Suppressor macrophage (primary cell): ENCODE results near the gene CAMK1D.

Source experiments
- DNase-seq, 4 experiments: peaks; one replicate each; pipeline ENCODE4 v3.0.0-alpha.2; 2020 to 2022

The CAMK1D gene

GRCh38 chr10:12633776-12634620 lies 284.7 kb downstream of the CAMK1D start:
- DNase-seq = no peak

- peak in 1 of 4 experiments; percentile 10 for DNase-seq
Observed at GRCh38 chr10:12634621-12634931, 285.2 kb downstream of the CAMK1D start.

DNA sequence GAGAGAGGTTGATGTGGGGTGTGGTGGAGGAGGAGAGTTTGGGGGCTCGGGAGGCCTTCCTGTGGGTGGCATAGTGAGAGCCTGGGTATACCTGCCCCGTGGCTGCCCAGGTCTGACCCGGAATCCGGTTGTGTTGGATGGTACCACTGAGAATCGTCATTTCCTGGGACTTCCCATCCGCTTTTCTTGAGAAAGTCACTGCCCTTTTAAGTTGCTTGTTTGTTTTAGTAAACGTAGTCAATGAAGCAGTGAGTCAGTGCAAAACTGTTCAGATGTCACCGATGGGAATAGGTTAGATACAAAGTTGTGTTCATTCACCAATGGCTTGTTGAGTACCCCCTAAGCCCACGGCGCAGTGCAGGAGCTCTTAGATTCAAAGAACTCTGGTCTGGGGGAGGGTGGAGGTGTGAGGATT lies 285.8 kb downstream of the CAMK1D start:
- no peak for DNase-seq

DNA sequence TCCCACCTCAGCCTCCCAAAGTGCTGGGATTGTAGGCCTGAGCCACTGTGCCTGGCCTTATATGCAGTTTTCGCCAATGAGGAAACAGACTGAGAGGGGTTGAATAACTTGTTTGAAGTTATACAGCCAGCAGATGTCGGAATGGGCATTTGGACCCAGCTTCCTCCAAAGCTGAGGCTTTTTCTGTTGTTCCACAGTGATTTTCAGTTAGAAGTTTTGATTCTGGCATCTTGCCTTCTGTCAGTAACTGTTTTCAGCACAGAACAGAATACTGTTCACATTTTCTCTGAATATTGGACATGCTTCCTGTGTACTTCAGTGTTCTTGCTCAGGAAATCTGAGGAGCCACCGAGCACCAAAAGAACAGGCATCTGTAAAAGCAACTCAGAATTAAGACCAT lies 287.2 kb downstream of the CAMK1D start:
- DNase-seq = no peak

- no peak for DNase-seq
Observed at GRCh38 chr10:12637649-12638048, 288.3 kb downstream of the CAMK1D start.

- no peak for DNase-seq
Observed at GRCh38 chr10:12638103-12638502, 288.8 kb downstream of the CAMK1D start.

DNA sequence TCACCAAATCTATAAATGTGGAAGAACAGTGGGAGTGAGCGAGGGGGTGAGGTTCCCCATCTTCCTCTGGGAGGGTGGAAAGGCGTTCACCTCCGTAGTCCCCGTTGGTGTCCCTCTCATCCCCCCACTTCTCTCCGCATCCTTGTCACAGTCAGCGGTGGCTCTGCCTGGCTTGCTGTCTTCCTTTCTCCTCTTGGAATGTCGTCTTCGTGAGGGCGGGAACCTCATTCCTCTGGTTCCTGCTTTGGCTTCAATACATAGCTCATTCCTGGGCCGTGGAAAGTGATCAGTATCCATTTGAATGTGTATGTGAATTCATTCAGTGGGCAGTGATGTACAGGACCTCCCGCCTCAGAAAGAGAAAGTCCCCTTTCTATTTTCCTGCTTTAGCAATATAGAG lies 289.4 kb downstream of the CAMK1D start:
- no peak for DNase-seq

DNA sequence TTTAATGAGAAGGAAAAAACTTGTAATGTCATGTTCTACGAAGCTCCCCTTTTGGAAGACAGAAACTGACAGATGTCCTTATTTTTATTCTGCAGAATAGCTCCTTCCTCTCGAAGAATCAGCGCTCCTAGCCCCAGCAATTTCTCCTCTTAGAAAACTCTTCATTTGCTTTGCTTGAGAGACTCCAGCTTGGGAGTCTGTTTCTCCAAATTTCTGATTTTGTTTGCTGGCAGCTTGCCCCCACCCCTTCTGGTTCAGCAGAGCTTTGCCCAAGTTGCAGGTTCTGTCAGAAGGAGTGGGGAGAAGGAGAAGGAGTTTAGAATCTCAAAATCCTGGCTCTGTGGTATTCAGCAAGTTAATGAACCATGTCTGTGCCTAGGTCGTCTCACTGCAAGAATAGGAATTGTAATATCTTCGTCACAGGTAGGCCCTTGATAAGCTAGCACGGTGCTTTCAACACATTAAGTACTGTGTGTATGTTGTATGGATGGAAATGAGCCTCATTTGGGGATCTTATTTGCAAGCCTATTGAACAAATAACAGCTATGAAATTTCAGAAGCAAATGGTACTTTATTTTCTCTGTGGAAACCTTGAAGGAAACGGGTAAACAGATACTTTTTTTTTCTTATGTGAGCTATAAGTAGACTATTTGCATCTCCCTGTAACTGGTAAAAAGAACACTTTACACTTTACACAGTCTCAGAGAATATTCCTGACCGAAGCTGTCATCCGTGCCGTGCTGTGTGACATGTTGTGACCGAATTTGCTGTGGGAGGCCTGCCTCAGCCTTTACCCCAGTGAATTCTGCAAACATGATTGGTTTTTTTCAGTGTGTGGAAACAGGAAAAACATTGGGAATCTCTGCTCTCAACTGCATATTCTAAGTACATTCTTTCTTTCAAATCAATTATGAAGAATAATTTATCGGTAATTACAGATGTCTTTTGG lies 290.9 kb downstream of the CAMK1D start:
- no peak for DNase-seq

- DNase-seq = no peak
Observed at GRCh38 chr10:12642036-12642435, 292.7 kb downstream of the CAMK1D start.

GRCh38 chr10:12643279-12643678 lies 293.9 kb downstream of the CAMK1D start:
- no peak for DNase-seq

DNA sequence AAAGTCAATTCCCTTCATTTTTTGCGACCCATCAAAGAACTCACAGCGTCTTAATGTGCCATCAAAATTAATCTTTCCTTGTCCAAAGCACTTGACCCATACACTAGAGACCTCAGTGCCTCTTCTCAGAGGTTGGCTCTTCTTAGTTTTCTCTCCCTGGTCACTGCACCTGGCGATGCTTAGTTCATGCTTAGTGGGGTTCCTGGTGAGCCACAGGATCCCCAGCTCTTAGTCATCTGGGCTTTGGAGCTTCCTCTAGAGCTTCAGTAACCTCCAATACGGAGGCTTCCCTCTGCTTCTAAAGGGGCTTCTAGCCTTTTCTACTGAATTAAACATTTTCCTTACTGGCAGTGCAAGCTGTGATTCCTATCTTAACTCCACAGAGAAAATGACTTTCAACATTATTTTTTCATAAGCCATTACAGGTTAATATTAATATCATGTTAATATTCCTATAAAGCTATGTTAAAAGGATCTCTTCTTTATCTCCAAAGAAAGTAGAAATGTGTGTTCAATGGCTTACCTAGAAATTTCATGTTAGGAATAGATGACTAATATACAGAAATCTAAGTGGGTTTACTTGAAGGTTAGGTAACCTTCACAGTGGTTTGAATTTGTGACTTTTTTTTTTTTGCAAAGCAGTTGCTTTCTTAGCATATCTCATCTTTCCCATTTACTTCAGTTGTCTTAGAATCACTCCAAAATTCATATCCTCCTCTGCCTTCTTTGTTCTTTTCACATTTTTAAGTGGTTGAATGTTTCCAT lies 295.2 kb downstream of the CAMK1D start:
- no peak for DNase-seq

DNA sequence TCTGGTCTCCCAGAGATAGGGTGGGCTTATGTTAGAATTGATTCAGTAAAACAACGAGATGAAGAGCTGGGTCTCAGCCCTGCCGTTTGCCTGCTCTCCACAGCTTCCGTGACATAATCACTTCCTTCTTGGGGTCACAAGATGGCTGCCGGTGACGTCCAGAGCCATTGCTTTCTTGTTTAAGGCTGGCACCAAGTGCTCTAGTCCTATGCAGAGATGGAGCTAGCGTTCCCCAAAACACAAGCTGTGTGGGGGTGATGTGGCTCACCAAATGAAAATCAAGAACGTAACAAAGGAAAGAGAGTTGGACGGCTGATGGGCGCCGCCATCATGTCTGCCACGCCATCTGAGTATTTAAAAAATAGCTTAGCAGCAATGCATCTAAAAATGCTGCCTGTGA lies 296.1 kb downstream of the CAMK1D start:
- no peak for DNase-seq

GRCh38 chr10:12649012-12649584 lies 299.8 kb downstream of the CAMK1D start:
- DNase-seq = no peak

DNA sequence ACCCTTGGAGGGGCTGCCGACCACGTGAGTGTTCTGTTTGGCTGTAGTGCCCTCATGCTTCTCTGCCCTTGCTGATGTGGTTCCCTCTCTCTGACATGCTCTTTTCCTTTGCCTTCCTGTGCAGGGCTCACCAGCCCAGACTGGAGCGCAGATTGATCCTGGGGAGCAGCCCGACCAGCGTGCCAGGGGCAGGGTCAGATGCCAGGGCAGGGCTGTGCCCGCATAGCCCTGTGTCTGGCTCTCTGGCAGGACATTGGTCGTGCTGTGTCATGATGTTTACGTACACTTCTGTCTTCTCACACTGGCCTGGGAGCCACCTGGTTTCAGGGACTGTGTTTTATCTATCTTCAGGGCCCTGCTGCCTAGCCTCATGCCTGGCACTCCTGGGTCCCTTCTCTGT lies 300.8 kb downstream of the CAMK1D start:
- no peak for DNase-seq

- DNase-seq = no peak
Observed at GRCh38 chr10:12650538-12651298, 301.4 kb downstream of the CAMK1D start.

- no peak for DNase-seq
Observed at GRCh38 chr10:12655940-12656339, 306.6 kb downstream of the CAMK1D start.

DNA sequence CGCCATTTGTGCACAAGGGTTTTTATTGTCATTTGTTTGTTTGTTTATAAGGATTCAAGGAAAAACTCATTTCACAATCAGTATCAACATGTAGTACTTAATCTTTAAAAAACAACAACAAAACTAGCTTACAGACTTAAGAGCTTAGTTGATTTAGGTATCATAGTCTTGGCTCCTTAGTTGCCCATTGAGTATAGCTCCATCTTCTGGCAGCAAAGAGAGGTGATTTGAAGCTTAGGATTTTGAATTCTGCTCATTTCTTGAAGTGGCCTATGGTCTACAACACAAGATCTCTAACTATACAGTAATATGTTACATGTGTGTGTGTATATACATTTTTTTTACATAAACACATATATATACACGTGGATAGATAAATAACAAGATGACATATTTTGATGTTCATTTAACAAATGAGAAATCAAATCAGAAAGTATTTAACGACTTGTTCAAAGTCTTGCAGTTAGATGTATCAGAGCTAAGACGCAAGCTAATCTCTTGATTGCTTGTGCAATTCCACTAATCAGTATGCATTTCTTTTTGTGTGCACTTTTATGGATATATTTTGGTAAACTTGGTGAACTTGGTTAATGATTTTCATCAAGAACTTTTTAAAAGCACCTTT lies 307.3 kb downstream of the CAMK1D start:
- DNase-seq = peak; percentile 22 to 83 (median 62)

DNA sequence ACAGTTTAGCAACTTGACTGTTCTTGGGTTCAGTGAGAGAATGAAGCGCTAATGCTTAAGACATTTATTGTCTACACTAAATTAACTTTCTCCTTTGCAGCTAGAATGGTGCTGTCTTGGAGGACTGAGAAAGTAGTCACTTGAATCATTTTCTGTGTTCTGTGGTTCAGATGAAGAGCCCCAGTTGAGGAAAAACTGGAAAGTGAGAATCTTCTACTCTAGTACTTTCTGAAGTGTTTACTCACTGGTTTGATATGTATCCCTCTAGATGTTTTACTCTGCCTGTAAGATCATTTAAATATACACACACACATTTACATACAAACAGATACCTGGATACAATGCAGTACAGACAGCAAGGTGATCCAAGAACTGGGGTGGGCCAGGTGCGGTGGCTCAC lies 308.1 kb downstream of the CAMK1D start:
- DNase-seq = no peak

DNA sequence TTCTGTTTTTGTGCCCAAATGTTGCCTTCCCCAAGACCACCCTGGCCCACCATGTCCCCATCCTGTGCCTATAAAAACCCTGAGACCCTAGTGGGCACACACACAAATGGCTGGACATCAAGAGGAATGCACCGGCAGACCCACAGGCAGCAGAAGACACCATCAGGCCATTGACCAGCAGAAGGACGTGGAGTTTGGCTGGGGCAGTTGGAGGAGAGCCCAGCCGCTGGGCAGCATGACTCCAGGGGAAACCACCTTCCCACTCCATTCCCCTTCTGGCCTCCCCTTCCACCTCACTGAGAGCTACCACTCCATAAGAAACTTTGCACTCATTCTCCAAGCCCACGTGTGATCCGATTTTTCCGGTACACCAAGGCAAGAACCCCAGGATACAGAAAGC lies 309.2 kb downstream of the CAMK1D start:
- DNase-seq = no peak

- no peak for DNase-seq
Observed at GRCh38 chr10:12659706-12660105, 310.4 kb downstream of the CAMK1D start.

- DNase-seq = peak in 1 of 4 experiments; percentile 21
Observed at GRCh38 chr10:12660812-12661211, 311.5 kb downstream of the CAMK1D start.
